ENCODE measurements around the gene EPHX1. TPM values are rescaled to one million over a fixed set of nuclear protein-coding genes. Genes with fewer than 3 reads are reported as not detected.

The EPHX1 gene
- total RNA-seq, 4 donors from 2014 or later, result 28.9 to 109 (median 59.9) TPM

DNA sequence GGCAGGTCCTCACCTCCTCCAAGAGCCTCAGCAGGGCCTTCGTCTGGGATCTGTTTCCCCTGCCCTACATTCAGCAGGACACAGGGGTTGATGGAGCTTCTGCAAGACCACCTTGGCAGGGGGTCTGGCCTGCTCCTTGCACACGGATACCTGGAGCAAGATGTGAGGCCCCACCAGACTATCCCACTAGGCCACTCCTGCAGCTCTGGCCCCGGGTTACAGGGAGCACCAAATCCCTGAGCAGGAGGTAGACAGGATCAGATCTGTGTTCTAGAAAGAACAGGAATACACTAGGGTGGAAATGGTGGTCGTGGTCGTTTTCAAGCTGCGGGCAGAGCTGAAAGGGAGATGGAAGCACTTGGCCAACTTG, 33.5 kb downstream of the EPHX1 start:
- Histone ChIP-seq H3K27ac (no peak overlapping the region), H3K27me3 (no peaks in the 10 kb centered on the region), H3K4me3 (no peak overlapping the region), H3K9me3 (no peaks in the 10 kb centered on the region), H3K36me3 (peaks cover 0 to 45% (median 0%) of the 10 kb centered on the region in 3 donors), H3K4me1 (peaks cover 0 to 15% (median 8%) of the 10 kb centered on the region in 4 donors)
- no peak for TF ChIP-seq POLR2A (IDR thresholded peaks at IDR 0.05)
- TF ChIP-seq, protein P1, sequence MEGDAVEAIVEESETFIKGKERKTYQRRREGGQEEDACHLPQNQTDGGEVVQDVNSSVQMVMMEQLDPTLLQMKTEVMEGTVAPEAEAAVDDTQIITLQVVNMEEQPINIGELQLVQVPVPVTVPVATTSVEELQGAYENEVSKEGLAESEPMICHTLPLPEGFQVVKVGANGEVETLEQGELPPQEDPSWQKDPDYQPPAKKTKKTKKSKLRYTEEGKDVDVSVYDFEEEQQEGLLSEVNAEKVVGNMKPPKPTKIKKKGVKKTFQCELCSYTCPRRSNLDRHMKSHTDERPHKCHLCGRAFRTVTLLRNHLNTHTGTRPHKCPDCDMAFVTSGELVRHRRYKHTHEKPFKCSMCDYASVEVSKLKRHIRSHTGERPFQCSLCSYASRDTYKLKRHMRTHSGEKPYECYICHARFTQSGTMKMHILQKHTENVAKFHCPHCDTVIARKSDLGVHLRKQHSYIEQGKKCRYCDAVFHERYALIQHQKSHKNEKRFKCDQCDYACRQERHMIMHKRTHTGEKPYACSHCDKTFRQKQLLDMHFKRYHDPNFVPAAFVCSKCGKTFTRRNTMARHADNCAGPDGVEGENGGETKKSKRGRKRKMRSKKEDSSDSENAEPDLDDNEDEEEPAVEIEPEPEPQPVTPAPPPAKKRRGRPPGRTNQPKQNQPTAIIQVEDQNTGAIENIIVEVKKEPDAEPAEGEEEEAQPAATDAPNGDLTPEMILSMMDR (IDR thresholded peaks at IDR 0.05), result no peak
- no peak for DNase-seq

DNA sequence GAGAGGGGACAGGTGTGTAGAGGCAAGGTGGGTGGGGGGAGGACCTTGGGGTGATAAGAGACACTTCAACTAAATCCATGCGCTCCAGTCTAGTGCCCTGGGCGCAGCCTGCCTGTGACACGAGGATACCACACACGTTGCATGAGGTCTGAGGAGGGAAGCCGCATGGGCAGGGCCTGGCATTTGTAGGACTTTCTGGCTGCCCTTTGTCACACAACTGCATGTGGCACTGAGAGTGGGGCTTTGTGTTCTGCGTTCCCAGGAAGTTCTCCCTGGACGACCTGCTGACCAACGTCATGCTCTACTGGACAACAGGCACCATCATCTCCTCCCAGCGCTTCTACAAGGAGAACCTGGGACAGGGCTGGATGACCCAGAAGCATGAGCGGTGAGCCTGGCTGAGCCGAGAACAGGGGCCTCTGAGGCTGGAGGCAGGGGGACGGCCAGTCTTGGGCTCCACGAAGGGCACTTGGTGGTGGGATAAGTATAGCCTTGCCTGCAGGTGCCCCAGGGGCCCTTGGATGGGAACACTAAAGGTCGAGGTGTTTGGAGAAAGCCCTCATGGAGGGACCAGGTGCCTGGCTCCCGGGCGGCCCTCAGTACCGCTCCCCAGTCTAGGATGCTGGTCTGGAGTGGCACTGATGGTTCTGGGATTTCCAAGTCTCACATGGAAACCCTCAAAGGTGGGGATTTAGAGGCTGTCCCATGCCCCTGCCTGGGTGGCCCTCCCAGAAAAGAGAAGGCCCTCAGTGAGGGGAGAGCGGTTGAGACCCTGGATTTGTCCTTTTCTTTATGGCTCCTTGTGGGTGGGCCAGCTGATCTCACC, 34.5 kb downstream of the EPHX1 start:
- no peak overlapping the region for H3K27ac ChIP-seq
- H3K36me3 ChIP-seq, result peaks cover 0 to 38% (median 0%) of the 10 kb centered on the region in 3 donors

DNA sequence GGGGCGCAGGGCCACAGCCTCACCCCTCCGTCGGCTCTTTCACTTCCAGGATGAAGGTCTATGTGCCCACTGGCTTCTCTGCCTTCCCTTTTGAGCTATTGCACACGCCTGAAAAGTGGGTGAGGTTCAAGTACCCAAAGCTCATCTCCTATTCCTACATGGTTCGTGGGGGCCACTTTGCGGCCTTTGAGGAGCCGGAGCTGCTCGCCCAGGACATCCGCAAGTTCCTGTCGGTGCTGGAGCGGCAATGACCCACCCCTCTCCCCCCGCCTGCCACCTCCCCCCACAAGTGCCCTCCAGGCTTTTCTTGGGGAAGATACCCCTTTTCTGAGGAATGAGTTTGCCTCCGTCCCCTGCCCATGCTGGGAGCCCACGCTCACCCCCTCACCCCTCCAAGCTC, 35.2 kb downstream of the EPHX1 start:
- H3K4me1 ChIP-seq, result peaks cover 0 to 22% (median 19%) of the 10 kb centered on the region in 4 donors
- no peak for DNase-seq
- no peaks in the 10 kb centered on the region for H3K27me3 ChIP-seq
- no peak overlapping the region for H3K27ac ChIP-seq
- H3K9me3 ChIP-seq, result no peaks in the 10 kb centered on the region
- TF ChIP-seq, protein P1 (IDR thresholded peaks at IDR 0.05), result no peak
- no peak for TF ChIP-seq POLR2A (IDR thresholded peaks at IDR 0.05)
- peaks cover 0 to 32% (median 0%) of the 10 kb centered on the region in 3 donors for H3K36me3 ChIP-seq
- H3K4me3 ChIP-seq, result no peak overlapping the region

More for the DNA sequence above, 34.5 kb downstream of the EPHX1 start:
- TF ChIP-seq, protein P1 (IDR thresholded peaks at IDR 0.05), result no peak
- TF ChIP-seq POLR2A (IDR thresholded peaks at IDR 0.05), result no peak
- Histone ChIP-seq H3K27me3 (no peaks in the 10 kb centered on the region), H3K9me3 (no peaks in the 10 kb centered on the region), H3K4me3 (no peak overlapping the region), H3K4me1 (peaks cover 0 to 22% (median 17%) of the 10 kb centered on the region in 4 donors)
- peak in 1 of 3 donors; percentile 32 for DNase-seq

DNA sequence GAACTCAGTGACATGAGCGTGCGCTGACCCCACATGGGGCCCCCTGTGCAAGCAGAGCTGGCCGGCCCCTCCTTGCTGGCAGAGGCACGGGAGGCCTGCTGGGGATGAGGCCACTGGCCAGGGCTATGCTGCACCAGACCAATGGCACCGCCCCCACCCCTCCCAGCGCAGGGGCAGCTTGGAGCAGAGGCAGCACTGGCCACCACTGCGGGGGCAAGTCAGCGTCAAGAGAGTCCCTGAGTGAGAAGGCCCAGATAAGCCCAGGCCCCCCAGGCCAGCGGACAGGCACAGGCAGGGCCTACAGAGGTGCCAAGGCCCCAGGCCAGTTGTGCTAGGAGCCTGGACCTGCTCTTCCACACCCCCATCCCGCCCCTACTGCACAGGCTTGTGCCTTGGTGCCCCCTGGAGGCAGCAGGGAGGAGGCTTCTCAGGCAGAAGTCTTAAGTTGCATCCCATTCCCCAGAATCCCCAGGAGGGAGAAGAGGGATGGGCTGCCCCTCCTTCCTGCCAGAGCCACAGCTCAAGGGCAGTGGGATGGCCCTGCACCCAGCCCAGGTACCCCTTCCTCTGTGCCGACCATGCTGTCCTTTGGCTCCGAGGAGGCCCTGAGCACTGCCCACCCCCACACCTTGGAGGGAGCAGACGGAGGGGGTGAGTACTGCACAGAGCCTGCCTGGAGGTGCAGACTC, 35.8 kb downstream of the EPHX1 start:
- Histone ChIP-seq H3K9me3 (no peaks in the 10 kb centered on the region), H3K4me3 (no peak overlapping the region), H3K27ac (no peak overlapping the region), H3K27me3 (no peaks in the 10 kb centered on the region), H3K36me3 (peaks cover 0 to 30% (median 0%) of the 10 kb centered on the region in 3 donors), H3K4me1 (peaks cover 0 to 22% (median 19%) of the 10 kb centered on the region in 4 donors)
- TF ChIP-seq, protein P1 (IDR thresholded peaks at IDR 0.05), result peak in 4 of 6 experiments; percentile 40 to 64 (median 52)
- TF ChIP-seq POLR2A (IDR thresholded peaks at IDR 0.05), result no peak
- peak; percentile 40 to 72 (median 69) for DNase-seq

DNA sequence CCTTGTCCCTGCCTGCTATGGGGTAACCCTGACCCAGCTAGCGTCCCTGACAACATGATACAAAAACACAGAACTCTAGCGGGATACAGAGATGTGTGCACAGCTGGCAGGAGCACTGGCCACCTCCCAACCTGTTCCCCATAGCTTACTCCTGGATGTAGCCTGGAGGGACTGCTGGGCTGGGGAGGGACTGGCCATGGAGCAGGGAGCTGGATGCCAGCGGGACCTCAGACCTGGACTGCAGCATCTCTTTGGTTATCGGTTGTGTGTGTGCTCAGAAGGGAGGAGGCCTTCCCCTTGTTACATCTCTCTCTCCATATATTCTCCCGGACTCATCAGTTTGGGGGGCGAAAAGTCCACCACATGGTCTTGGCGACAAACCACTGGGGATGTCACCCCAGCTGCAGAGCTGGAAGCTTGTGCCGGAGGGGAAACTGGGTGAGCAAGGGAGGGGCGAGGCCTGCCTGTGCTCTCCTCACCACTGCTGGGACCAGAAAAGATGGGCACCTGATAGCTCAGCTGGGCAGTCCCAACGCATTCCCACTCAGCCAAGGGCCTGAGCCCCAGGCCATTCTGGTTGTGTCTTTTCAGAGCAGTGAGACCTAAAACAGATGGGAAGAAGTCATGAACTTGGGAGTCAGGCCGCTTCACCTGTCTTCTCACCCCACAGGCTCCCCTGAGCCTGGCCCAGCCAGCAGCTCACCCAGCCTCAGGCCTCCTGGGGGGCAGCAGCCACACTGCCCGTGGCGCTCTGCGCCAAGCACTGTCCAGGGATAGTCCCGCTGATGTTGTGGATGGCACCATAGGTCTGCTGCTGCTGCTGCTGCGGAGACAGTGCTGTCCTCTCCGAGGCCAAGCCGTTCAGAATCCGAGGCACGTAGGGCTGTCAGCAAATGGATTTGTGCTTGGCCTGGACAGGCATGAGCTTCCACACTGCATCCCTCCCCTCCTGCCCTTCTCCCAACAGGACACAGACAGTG, 36.7 kb downstream of the EPHX1 start:
- Histone ChIP-seq H3K27ac (peak overlapping the region in 2 of 4 donors; percentile 62 to 78), H3K9me3 (no peaks in the 10 kb centered on the region)

More for the DNA sequence above, 36.7 kb downstream of the EPHX1 start:
- no peak for DNase-seq
- Histone ChIP-seq H3K4me1 (peaks cover 0 to 25% (median 19%) of the 10 kb centered on the region in 4 donors), H3K27me3 (no peaks in the 10 kb centered on the region), H3K4me3 (no peak overlapping the region), H3K36me3 (peaks cover 0 to 33% (median 0%) of the 10 kb centered on the region in 3 donors)
- TF ChIP-seq POLR2A (IDR thresholded peaks at IDR 0.05), result no peak
- TF ChIP-seq, protein P1 (IDR thresholded peaks at IDR 0.05), result no peak

Data from Peyer's patch (tissue), 4 donors.